Middle frontal gyrus (tissue), 1 donor: ENCODE results near the gene GREB1L.
"Not testable (repeated sequence)": the region's sequence is repeated elsewhere in the genome, so short reads cannot be mapped to it uniquely, and the experiment has no call there.

Experiments
- DNase-seq: peaks from one replicate; pipeline ENCODE4 v3.0.0-alpha.2; 2015; ENCODE audit warnings: low spot score; ENCODE audit errors: extremely low spot score

The GREB1L gene

GRCh38 chr18:21305621-21306020, 63.6 kb downstream of the GREB1L start:
- no peak for DNase-seq

GRCh38 chr18:21306368-21306767, 64.3 kb downstream of the GREB1L start:
- DNase-seq, result no peak

- no peak for DNase-seq
These were observed 65.5 kb downstream of the GREB1L start for GRCh38 chr18:21307578-21307977.

GRCh38 chr18:21309248-21309647, 67.2 kb downstream of the GREB1L start:
- DNase-seq, result no peak

GRCh38 chr18:21311980-21312379, 69.9 kb downstream of the GREB1L start:
- not testable (repeated sequence) for DNase-seq

- no peak for DNase-seq
These were observed 71.5 kb downstream of the GREB1L start for GRCh38 chr18:21313576-21313975.

- DNase-seq, result no peak
These were observed 72.7 kb downstream of the GREB1L start for GRCh38 chr18:21314724-21315123.

- not testable (repeated sequence) for DNase-seq
These were observed 73.1 kb downstream of the GREB1L start for GRCh38 chr18:21315126-21315525.

GRCh38 chr18:21315741-21316197, 73.7 kb downstream of the GREB1L start:
- DNase-seq, result no peak

GRCh38 chr18:21316296-21316695, 74.3 kb downstream of the GREB1L start:
- DNase-seq, result no peak

- DNase-seq, result no peak
These were observed 79.7 kb downstream of the GREB1L start for GRCh38 chr18:21321711-21322110.

- DNase-seq, result no peak
These were observed 85.1 kb downstream of the GREB1L start for GRCh38 chr18:21327101-21327500.

GRCh38 chr18:21330122-21330701, 88.2 kb downstream of the GREB1L start:
- DNase-seq, result no peak

GRCh38 chr18:21331065-21331464, 89.0 kb downstream of the GREB1L start:
- no peak for DNase-seq

- DNase-seq, result no peak
These were observed 94.0 kb downstream of the GREB1L start for GRCh38 chr18:21335927-21336488.

- no peak for DNase-seq
These were observed 94.8 kb downstream of the GREB1L start for GRCh38 chr18:21336846-21337245.

- DNase-seq, result no peak
These were observed 99.1 kb downstream of the GREB1L start for GRCh38 chr18:21341141-21341540.

- DNase-seq, result no peak
These were observed 100.3 kb downstream of the GREB1L start for GRCh38 chr18:21342372-21342771.

- no peak for DNase-seq
These were observed 102.8 kb downstream of the GREB1L start for GRCh38 chr18:21344860-21345259.

GRCh38 chr18:21345840-21346239, 103.8 kb downstream of the GREB1L start:
- no peak for DNase-seq

GRCh38 chr18:21359746-21360145, 117.7 kb downstream of the GREB1L start:
- no peak for DNase-seq

- DNase-seq, result no peak
These were observed 119.4 kb downstream of the GREB1L start for GRCh38 chr18:21361307-21361880.

- no peak for DNase-seq
These were observed 120.8 kb downstream of the GREB1L start for GRCh38 chr18:21362831-21363230.
